Transverse colon (tissue), 4 donors: Measurements from ENCODE around the gene DLG2. TPM values are rescaled to one million over a fixed set of nuclear protein-coding genes. Genes with fewer than 3 reads are reported as not detected.

Source experiments
- DNase-seq: peaks from one replicate; pipeline ENCODE4 v3.0.0-alpha.2; 2019
- H3K27ac ChIP-seq, 4 donors: fragments of 200-600 bp; sonication (generic); 2 replicates each; pipeline ENCODE4 v1.5.1; 2016 to 2018; ENCODE audit warnings: inconsistent platforms in 4 of 4
- H3K27me3 ChIP-seq: fragments of 200-600 bp; sonication (generic); 2 replicates; pipeline ENCODE4 v1.5.1; 2017; ENCODE audit warnings: inconsistent platforms
- H3K36me3 ChIP-seq, 4 donors: fragments of 200-600 bp; sonication (generic); 2 replicates each; pipeline ENCODE4 v1.5.1; 2017 to 2019; ENCODE audit warnings: inconsistent platforms in 4 of 4
- H3K4me1 ChIP-seq, 4 donors: fragments of 200-600 bp; sonication (generic); 2 replicates each; pipeline ENCODE4 v1.5.1; 2017 to 2020; ENCODE audit warnings: inconsistent platforms in 4 of 4
- H3K4me3 ChIP-seq, 4 donors: fragments of 200-600 bp; sonication (generic); 1 replicate in 1 of 4; 2 replicates in 3 of 4; pipeline versions ENCODE4 v1.5.1 to v1.6.1; 2017 to 2019; ENCODE audit warnings: inconsistent platforms in 4 of 4
- H3K9me3 ChIP-seq, 2 donors: fragments of 200-600 bp; sonication (generic); 2 replicates each; pipeline ENCODE4 v1.5.1; 2017 to 2019; ENCODE audit warnings: inconsistent platforms in 2 of 2
- CTCF ChIP-seq, 5 experiments: fragments of 200-600 bp in 3 of 5; fragments of 450-650 bp in 2 of 5; sonication (generic) in 3 of 5; IDR thresholded peaks; 1 replicate in 2 of 5; 2 replicates in 3 of 5; pipeline ENCODE4 v1.5.1; 2016 to 2017; ENCODE audit warnings: antibody characterized with exemption in 5 of 5, inconsistent platforms in 3 of 5, mild to moderate bottlenecking in 2 of 5, moderate library complexity in 1 of 5
- EP300 ChIP-seq: sonication (generic); formaldehyde crosslinking; IDR thresholded peaks from one replicate; pipeline ENCODE4 v1.6.1; 2017; ENCODE audit warnings: antibody characterized with exemption, low read depth
- POLR2A ChIP-seq: fragments of 450-650 bp; IDR thresholded peaks from one replicate; pipeline ENCODE4 v1.6.1; 2016; ENCODE audit warnings: antibody characterized with exemption, mild to moderate bottlenecking, moderate library complexity
- POLR2AphosphoS5 ChIP-seq, 3 donors: sonication (generic); formaldehyde crosslinking; IDR thresholded peaks; one replicate each; pipeline ENCODE4 v1.6.1; 2016; ENCODE audit warnings: antibody characterized with exemption in 3 of 3
- WGBS, 2 donors: methylation state at CpG; one replicate each; pipeline ENCODE4 v1.1.5; 2018; ENCODE audit warnings: low coverage in 1 of 2; 5-methylcytosine and 5-hydroxymethylcytosine counted together
- in situ Hi-C, 4 donors: fragments of 200-750 bp; cut with MboI; loops; one replicate each; pipeline versions ENCODE4 v1.15.0 to v1.15.1; 2017; ENCODE audit warnings: low sequenced_read_pairs in 3 of 4, low pct_ligation_motif_present in 1 of 4, low pct_unique_long_range_greater_than_20kb in 1 of 4
- intact Hi-C: fragments of 100-400 bp; cut with DNase I; formaldehyde crosslinking; loops from one replicate; pipeline ENCODE4 v1.15.1; 2023; ENCODE audit warnings: low total_unique reads
- total RNA-seq, 4 donors: library from RNA; depleted of rRNA; stranded (reverse); fragments of >200 nt; gene quantifications; one replicate each; pipeline ENCODE4 v1.1.0, GENCODE V29; 2016

Gene DLG2
- total RNA-seq, 4 donors from 2014 or later: 1.9 to 28.3 (median 3.7) TPM

- Histone ChIP-seq H3K4me1 (no peaks in the 10 kb centered on the region), H3K27ac (no peak overlapping the region), H3K27me3 (no peaks in the 10 kb centered on the region), H3K9me3 (no peaks in the 10 kb centered on the region), H3K36me3 (no peaks in the 10 kb centered on the region), H3K4me3 (no peak overlapping the region)
- intact Hi-C loops (no loop called here), in situ Hi-C loops (no loop called here)
- no peak for DNase-seq
- TF ChIP-seq CTCF (IDR thresholded peaks at IDR 0.05) (no peak), POLR2AphosphoS5 (IDR thresholded peaks at IDR 0.05) (no peak), EP300 (no peak), POLR2A (no peak)
Observed at GRCh38 chr11:85257837-85258236, 369.3 kb downstream of the DLG2 start.

- WGBS, 2 donors: 86 to 92% methylated on average over 4 to 7 of the region's 7 CpGs
Observed at GRCh38 chr11:85256433-85256832, 370.7 kb downstream of the DLG2 start.

GRCh38 chr11:85249482-85249881 is 377.7 kb downstream of the DLG2 start:
- DNase-seq: no peak
- intact Hi-C loops: no loop called here
- H3K27ac ChIP-seq: no peak overlapping the region
- no peak for TF ChIP-seq EP300
- no peak for TF ChIP-seq POLR2AphosphoS5 (IDR thresholded peaks at IDR 0.05)
- no peak for TF ChIP-seq POLR2A
- no peak for TF ChIP-seq CTCF (IDR thresholded peaks at IDR 0.05)
- H3K4me3 ChIP-seq: no peak overlapping the region
- no peaks in the 10 kb centered on the region for H3K27me3 ChIP-seq
- in situ Hi-C loops: no loop called here
- H3K9me3 ChIP-seq: no peaks in the 10 kb centered on the region
- no peaks in the 10 kb centered on the region for H3K4me1 ChIP-seq
- H3K36me3 ChIP-seq: no peaks in the 10 kb centered on the region

More at GRCh38 chr11:85256433-85256832, 370.7 kb downstream of the DLG2 start:
- Histone ChIP-seq H3K36me3 (no peaks in the 10 kb centered on the region), H3K27me3 (no peaks in the 10 kb centered on the region), H3K27ac (no peak overlapping the region), H3K9me3 (no peaks in the 10 kb centered on the region), H3K4me1 (no peaks in the 10 kb centered on the region), H3K4me3 (no peak overlapping the region)
- in situ Hi-C loops: no loop called here
- DNase-seq: no peak
- intact Hi-C loops: no loop called here
- TF ChIP-seq CTCF (IDR thresholded peaks at IDR 0.05): no peak
- no peak for TF ChIP-seq POLR2AphosphoS5 (IDR thresholded peaks at IDR 0.05)
- TF ChIP-seq EP300: no peak
- no peak for TF ChIP-seq POLR2A

GRCh38 chr11:85247797-85248196 is 379.3 kb downstream of the DLG2 start:
- Histone ChIP-seq H3K4me1 (no peaks in the 10 kb centered on the region), H3K9me3 (no peaks in the 10 kb centered on the region), H3K4me3 (no peak overlapping the region), H3K27ac (no peak overlapping the region), H3K36me3 (no peaks in the 10 kb centered on the region), H3K27me3 (no peaks in the 10 kb centered on the region)
- TF ChIP-seq POLR2AphosphoS5 (IDR thresholded peaks at IDR 0.05): no peak
- TF ChIP-seq POLR2A: no peak
- TF ChIP-seq CTCF (IDR thresholded peaks at IDR 0.05): no peak
- no peak for TF ChIP-seq EP300
- no peak for DNase-seq
- WGBS, 2 donors: 89 to 93% methylated on average over 3 of the region's 3 CpGs
- in situ Hi-C loops: no loop called here
- intact Hi-C loops: no loop called here
